Measurements from ENCODE around the gene ZBTB2.

Gene ZBTB2

GRCh38 chr6:151391471-151392413, at the start of gene ZBTB2:
TSS of gene ZBTB2 (minus strand) at chr6:151391559. CDS start at chr6:151373637, 17,922 bp downstream.
- peak; percentile 22 for DNase-seq

DNA sequence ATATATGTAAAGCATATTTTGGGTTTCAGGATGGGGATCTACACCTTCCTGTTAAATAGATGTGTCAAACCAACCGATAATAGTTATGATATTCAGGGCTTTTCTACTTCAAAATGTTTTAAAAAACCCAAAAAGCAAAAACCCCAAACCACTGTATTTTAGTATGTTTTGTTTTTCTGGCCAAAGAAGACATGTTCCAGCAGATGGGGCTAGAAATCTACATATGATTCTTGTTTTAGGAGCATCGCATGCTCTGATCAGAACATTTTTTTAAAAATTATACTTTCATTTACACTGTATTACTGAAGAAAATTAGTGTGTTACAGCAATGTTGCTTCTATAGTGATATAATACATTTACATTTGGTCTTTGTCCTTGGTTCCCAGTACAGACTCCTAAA, 49.6 kb upstream of the ZBTB2 start:
- no peak for DNase-seq

GRCh38 chr6:151440498-151440897, 49.1 kb upstream of the ZBTB2 start:
- no peak for DNase-seq

GRCh38 chr6:151437401-151437800, 46.0 kb upstream of the ZBTB2 start:
- no peak for DNase-seq

- no peak for DNase-seq
Measured at GRCh38 chr6:151436802-151437201, 45.4 kb upstream of the ZBTB2 start.

DNA sequence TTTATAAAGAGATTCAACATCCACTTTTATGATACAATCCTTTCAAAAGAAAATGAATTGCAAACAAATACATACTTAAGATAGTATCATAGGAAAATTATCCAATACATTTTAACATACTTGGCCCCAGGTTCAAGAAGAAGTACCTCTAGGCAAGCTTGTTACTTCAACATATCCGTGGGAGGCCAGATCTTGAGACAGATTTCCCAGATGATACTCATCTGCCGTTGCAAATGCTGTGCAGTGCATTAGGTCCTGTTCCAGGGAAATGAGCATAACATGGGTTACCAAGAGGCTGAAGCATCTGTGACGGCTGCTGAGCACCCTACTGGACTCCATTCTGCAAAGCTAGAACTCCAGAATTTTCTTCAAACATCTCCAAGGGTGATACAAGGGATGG, 44.9 kb upstream of the ZBTB2 start:
- no peak for DNase-seq

GRCh38 chr6:151434369-151434768, 43.0 kb upstream of the ZBTB2 start:
- no peak for DNase-seq

- no peak for DNase-seq
Measured at GRCh38 chr6:151432651-151433050, 41.3 kb upstream of the ZBTB2 start.

DNA sequence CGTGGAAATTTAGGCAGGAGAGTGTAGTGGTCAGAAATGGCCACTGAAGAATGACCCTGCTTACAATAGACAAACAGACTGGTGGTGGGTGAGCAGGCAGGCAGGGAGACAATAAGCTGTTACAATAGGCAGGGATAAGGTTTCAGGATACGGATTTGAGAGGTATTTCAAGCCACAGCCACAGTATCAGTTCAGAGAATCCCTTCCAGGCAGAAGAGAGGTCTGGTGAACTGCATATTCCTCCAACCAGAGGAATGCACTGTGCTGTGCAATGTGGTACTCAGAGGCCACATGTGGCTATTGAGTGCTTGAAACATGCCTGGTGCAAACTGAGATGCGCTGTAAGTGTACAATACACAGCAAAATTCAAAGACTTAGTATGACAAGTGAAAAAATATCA, 40.0 kb upstream of the ZBTB2 start:
- no peak for DNase-seq

GRCh38 chr6:151430886-151431285, 39.5 kb upstream of the ZBTB2 start:
- no peak for DNase-seq

DNA sequence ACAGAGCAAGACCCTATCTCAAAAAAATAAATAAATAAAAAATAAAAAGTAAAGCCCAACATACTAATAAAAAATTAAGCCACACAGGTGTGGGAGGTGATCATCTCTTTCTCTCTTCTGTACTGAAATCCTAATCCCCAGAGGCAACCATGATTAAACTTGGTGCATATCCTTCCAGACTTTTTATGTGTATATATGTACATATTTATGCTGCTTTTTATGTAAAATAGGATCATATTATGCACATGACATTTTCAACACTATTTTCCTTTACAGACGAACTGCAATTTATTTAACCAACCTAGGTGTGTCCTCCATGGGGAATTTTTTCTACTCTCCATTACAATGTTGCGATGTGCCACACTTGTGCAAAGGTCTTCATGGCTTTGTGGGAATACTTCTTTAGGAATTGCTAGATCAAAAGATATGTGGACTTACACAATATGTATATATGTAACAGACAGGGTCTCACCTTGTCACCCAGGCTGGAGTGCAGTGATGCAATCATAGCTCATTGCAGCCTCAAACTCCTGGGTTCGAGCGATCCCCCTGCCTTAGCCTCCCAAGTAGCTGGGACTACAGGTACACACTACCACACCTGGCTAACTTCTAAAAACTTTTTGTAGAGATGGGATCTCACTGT, 36.9 kb upstream of the ZBTB2 start:
- no peak for DNase-seq

GRCh38 chr6:151425561-151425960, 34.2 kb upstream of the ZBTB2 start:
- DNase-seq: no peak

- no peak for DNase-seq
Measured at GRCh38 chr6:151422981-151423380, 31.6 kb upstream of the ZBTB2 start.

DNA sequence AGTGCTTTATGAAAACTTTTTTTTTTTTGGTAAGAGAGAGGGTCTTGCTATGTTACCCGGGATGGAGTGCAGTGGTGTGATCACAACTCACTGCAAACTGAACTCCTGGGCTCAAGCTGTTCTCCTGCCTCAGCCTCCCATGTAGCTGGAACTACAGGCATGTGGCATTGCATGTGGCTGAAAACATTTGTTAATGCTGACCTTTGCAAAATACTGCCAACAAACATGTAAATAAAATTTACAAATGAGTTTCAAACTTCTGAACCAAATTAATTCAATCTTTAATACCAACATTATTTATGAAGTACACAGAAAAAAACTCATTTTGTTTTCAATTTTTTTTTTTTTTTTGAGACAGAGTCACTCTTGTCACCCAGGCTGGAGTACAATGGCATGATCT, 26.1 kb upstream of the ZBTB2 start:
- no peak for DNase-seq

- DNase-seq: no peak
Measured at GRCh38 chr6:151414641-151415260, 23.4 kb upstream of the ZBTB2 start.

- no peak for DNase-seq
Measured at GRCh38 chr6:151413372-151414145, 22.2 kb upstream of the ZBTB2 start.

DNA sequence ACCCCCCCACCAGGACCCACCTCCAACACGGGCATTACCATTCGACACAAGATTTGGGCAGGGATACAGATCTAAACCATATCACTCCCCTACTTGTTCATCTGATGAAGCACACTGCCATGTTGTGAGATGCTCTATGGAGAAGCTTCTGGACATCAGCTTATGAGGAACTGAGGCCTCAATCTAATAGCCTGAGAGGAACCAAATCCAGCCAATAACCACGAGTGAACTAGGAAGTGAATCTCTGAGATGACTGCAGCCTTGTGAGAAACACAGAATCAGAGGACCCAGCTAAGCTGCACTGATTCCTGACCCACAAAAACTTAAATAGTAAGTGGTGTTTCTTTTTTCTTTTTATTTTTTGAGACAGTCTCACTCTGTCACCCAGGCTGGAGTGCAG, 21.6 kb upstream of the ZBTB2 start:
- no peak for DNase-seq

DNA sequence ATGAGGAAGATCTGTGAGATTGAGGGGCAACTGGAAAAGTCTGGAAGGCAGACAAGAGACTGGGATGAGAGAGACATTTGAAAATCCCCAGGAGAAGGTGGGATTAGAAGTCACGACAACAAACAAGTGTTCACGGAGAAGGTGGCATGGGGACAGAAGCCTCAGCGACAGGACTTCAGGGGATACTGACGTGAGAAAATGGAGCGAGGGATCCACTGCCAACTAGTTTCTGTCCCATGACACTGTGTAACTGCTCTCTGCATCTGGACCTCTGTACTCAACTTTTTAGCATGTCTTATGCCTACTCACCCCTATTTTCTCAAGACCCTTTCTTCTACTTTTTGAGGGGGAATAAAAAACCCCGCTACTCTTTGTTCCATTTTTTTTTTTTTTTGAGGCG, 18.3 kb upstream of the ZBTB2 start:
- DNase-seq: no peak

DNA sequence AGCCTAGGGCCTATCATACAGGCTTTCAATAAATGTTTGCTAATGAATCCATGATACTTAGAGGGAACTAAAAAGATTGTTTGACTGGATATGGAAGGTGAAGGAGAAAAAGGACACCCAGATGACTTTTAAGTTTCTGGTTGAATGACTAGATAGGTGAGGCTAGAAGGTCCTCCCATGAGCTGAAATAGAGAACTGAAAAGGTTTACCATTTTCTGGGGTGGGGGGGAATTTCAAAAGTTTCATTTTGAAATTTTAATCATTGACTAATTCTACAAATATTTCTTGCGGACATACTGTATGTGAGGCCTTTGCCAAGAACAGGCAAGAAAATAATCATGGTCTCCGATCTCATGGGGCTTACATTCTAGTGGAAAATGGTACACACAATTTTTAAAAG, 17.9 kb upstream of the ZBTB2 start:
- no peak for DNase-seq

DNA sequence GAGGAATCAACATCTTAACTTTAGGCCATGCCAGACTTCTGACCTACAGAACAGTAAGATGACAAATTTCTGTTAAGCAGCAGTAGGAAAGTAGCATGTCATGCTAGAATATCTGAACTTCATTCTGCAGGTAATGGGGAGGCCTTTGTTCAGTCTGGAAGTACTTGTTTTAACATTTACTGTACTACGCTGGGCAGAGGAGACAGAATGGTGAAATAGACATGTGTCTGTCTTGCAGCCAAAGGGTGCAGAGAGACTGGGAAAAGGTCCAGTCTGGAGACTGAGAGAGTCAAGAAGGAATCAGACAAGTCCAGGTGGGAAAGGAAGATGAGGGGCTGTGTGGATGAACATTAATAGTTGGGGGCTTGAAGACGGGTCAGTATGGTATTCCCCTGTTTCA, 17.5 kb upstream of the ZBTB2 start:
- no peak for DNase-seq

DNA sequence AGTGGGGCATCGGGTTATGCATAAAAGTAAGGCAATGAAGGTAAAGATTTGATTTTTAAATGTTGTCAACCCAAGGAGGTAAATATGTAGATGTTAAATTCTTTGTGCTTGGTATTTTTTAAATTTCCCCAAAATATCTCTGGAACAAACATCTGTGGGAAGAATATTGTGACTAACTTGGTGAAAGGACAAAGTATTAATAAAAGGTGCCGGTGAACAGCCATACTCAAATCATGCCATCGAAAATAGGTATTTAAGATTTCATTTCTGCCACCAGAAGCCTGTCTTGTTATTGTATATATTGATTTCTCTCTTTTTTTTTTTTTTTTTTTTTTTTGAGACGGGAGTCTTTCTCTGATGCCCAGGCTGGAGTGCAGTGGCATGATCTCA, 12.6 kb upstream of the ZBTB2 start:
- no peak for DNase-seq

DNA sequence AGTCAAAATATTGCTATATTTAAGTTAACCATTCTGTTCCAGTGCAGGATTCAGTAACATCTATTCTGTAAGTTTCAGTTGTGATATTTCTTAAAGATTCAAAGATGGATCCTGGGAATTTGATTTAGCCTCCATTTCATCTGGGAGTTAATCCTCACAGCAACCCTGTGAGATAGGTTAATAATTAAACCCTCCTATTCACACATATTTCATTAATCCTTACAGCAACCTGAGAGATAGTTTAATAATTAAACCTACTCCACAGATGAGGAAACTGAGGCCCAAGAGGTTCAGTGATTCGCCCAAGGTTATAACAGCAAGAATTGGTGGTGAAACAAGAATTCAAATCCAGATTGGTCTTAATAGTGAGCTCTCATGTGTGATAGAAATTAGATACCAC, 10.9 kb upstream of the ZBTB2 start:
- DNase-seq: no peak

- no peak for DNase-seq
Measured at GRCh38 chr6:151400473-151400872, 9.1 kb upstream of the ZBTB2 start.
